NCI-H446 (cell line): ENCODE measurements around the gene ARHGAP15.
A peak's percentile ranks its signal among the peaks of the same experiment; 100 is the strongest.
"Not testable (repeated sequence)": the region's sequence is repeated elsewhere in the genome, so short reads cannot be mapped to it uniquely, and the experiment has no call there.

Experiments
- DNase-seq, 2 experiments: peaks; one replicate each; lab custom pipeline; 2025; lab: John Stamatoyannopoulos, UW

The ARHGAP15 gene

DNA sequence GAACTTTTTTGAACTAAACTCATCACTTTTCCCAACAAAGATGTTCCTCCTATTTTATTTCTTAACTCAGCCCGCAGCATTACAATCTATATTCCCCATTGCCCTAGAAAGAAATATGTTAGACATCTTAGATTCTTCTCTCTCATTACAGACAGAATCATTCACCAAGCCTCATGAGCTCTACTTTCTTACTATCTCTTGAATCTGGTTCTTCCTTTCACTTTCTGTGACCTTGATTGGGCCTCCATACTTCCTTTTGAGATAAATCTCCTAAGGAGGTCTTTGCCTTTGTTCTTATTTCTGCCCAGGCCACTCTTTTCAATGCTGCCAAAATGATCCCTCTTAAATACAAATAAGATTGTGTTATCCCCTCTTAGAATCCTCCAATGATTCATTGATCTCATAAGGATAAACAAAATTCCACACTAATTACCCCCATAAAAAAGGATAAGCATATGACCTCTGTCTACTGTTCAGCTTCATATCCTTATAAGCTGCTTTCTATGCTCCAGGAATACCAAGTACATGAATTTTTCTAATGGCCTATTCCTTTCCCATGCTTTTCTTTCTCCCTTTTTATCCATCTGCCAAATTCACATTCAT is 400.0 kb downstream of the ARHGAP15 start:
- DNase-seq: no peak

DNA sequence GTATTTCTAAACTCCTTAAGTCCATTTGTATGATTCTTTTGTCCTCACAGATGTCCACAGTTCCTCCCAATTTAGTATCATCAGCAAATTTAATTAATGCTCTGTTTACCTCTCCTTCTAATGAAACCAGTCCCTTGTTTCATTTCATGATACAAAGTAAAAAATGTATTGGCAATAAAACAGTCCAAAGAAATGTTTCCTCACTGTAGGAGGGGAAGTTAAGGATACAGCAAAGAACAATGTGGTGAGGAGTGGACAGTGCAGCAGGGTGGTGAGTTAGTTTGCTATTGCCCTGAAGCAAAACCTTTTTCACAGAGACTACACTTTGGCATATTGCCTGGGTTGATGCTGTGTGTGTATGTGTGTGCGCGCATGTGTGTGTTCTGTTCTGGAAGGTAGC is 401.5 kb downstream of the ARHGAP15 start:
- DNase-seq: peak in 1 of 2 experiments; percentile 21

DNA sequence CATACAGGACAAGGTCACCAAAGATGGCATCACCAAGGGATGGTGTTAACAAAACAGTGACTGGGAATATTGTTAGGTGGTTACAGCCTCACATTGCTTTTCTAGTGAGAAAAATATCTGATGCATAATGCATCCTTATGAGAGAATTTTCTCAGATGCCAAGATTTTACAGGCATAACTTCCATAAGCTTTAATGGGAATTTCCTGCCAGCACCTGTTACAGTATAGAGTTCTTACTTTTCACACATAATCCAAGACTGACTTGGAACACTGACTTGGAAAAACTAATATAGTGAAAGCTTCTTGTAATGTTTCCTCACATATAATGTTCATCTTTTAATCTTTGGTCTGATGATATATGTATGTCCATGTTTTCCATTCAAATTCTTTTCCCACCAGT is 402.8 kb downstream of the ARHGAP15 start:
- no peak for DNase-seq

DNA sequence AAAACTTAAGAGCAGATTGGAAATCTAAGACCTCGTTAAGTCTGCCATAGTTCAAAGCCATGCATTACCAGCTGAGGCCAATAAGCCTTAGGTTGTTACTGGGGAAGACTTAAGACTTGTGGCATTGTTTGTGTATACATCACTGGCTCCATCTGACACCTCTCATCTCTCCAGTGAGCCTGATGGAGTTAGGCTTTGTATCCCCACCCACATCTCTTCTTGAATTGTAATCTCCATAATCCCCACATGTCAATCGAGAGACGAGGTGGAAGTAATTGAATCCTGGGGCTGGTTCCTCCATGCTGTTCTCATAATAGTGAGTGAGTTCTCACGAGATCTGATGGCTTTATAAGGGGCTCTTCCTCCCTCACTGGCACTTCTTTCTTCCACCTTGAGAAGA is 404.6 kb downstream of the ARHGAP15 start:
- no peak for DNase-seq

DNA sequence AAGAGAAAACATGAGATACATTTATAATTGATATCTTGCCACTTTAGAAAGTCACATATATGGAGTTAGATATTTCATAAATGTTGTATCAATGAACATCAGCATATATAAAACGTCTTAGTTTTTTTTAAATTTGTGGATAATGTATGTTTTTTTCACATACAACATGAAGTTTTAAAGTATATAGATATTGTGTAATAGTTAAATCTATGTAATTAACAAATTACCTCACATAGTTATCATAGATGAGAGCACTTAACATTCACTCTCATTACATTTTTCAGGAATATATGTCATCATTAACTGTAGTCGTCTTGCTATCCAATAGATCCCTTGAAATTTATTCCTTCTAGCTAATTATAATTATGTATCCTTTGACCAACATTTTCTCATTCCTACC is 406.6 kb downstream of the ARHGAP15 start:
- no peak for DNase-seq

DNA sequence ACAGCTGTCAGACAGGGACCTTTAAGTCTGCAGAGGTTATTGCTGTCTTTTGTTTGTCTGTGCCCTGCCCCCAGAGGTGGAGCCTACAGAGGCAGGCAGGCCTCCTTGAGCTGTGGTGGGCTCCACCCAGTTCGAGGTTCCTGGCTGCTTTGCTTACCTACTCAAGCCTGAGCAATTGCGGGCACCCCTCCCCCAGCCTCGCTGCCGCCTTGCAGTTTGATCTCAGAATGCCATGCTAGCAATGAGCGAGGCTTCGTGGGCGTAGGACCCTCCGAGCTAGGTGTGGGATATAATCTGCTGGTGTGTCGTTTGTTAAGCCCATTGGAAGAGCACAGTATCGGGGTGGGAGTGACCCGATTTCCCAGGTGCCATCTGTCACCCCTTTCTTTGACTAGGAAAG is 412.7 kb downstream of the ARHGAP15 start:
- DNase-seq: not testable (repeated sequence)

DNA sequence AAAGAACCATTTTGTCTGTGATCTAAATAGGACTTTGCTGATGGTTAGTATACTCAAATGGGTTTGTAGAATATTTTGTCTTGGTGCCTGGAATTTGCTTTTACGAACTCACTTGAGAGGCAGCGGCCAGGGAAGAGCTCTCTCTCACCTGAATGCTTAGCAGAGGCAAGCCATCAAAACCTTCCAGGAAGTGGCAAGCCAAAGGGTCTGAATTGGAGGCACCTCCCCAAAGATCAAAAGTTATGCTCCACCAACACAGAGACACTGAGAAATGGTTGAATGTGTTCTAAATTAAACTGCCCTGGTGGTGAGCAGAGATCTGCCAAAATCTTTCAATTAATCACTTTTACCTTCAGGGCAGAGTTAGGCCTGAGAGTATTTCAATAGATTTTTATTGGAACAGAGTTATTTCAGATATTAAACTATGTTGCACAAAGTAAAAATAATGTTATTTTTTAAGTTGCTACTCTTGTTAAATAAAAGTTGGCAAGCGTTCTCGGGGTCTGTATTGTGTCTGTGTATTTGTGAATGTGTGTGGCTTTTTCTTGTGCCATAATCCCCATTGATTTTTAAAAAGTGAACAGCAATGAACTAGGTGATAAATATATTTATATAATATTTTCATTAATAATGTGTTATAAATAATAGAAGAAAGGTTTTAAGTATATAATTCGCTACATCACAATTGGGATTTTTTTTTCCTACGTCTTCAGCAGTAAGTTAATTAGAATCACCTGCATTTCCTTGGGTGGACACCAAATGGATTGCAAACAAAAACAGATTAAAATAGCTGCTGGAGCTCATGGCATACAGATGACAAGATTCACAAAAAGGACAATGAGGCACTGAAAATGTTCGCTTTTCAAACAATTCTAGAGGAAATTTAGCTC is 416.1 kb downstream of the ARHGAP15 start:
- DNase-seq: no peak

DNA sequence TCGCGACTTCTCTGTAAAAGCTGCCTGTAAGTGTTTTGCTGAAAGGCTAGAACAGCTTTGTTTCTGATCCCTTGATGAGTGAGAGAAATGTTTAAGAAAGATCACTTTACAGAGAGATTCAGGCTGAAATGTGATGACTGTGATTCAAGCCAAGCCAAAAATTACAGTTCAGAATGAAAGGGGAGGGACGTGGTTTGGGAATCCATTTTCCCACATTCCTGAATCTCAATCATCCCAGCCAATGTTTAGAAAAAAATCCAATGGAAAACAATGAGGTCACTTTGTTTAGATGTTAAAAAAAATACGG is 416.7 kb downstream of the ARHGAP15 start:
- peak in 1 of 2 experiments; percentile 24 for DNase-seq

DNA sequence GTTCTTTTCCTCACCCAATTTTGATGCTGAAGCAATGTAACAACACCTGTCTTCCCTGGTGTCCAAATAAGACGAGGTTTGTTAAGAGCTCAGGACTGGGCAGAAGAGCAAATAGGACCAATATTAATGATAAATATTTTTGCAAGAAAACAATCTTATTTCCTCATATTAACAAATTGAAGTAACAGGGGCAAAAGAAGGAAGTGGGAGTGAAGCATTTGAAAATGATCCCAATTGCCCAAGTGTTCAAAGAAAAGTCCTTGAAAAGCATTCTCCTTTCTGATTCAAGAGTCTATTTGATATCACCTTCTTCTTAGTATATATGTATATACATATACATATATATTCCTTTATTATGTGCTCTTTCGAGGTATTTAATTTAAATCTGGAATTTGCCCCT is 418.8 kb downstream of the ARHGAP15 start:
- no peak for DNase-seq

DNA sequence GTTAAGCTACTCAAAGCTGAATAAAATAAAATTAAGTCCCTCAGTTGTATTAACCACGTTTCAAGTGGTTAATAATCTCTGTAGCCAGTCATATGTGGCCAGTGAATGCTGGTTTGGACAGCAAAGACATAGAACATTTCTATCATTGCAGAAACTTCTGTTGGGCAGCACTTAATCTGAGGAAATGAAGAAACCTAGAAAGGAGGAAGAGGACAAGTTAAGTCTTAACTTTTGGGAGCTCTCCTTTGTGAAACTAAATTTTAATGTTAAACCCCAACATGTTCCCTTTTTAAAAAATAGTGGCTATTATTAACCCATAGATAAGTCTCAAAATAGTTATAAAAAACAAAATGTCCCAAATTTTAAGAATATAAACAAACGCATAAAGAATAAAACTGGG is 421.3 kb downstream of the ARHGAP15 start:
- no peak for DNase-seq

DNA sequence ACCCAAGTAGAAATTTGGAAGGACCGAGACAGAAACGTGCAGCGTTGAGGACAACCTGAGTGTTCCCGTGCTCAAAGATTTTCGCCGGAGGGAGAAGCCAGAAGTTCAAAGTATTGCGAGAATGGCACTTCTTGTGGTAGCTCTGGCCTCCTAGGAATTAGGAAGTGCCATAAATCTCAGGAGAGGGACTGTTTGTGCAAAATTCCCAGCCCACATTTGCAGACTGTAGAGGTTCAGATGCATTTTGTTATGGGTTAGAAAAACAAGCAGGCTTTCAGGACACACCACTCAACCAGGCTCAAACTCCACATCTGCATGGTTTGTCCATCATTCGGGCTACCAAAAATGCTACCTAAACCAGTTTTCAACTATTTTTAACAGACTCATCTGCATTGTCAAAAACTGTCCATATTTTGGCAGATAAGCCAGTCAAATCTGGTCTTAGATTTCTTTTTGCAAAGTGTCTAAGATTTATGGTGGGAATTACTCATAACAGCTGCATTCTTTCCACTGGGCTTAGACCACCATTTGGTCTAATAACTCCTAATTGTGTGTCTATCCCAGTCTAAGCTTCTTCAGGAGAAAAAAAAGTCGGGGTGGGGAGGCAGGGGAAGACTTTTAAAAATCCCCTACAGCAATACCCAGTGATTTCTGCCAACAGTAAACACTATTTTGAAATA is 422.9 kb downstream of the ARHGAP15 start:
- DNase-seq: no peak

DNA sequence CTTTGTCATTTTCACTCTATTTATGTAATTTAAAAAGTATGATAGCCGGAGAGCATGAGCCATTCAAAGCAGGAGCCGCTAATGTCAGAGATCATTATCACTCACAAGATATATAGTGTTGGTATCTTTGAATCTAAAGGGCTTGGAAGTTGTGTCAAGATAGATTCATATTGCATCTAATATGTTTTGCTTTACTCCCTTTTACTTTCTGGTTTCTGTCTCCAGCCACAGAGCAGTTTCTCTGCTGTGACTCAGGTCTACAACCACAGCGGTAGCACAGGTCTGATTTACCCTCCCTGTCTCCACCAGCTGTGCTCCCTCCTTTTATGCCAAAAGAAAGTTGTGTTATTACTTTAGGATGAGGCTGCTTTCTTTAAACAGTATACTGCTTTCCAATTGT is 424.0 kb downstream of the ARHGAP15 start:
- DNase-seq: no peak

DNA sequence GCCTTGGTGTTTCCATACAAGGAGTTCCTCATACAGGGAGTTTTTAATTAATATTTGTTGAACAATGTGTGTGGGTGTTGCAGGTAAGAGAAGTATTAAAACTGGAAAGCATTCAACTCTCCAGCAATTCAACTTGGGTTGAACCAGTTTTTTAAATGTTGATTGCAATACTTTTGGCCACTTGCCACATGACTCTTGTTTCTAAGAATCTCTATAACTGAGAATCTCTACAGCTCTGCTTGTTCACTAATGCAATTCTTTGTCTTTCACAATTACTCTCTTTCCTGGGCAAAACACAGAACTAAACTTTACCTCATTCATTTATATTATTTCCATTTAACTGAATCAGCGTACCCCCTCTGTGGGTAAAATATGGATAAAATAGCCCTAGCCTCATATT is 429.4 kb downstream of the ARHGAP15 start:
- peak in 1 of 2 experiments; percentile 10 for DNase-seq

DNA sequence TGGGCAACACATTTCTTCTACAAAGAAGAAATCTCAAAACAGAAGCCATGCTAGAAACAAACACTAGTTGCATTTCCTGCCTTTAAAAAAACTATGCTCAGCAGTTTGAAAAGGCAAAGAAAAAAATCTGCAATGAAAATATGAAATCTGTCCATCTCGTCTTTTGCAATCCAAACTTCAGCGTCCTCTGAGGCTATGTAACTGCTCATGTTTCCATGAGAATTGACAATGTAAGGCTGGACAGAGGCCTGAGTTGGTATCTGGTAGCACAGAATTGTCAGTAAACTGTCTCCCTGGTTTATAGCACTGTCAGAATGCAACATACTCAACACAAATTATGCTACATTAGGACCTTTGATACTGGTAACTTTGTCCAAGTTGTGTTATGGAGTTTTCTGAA is 429.9 kb downstream of the ARHGAP15 start:
- no peak for DNase-seq

DNA sequence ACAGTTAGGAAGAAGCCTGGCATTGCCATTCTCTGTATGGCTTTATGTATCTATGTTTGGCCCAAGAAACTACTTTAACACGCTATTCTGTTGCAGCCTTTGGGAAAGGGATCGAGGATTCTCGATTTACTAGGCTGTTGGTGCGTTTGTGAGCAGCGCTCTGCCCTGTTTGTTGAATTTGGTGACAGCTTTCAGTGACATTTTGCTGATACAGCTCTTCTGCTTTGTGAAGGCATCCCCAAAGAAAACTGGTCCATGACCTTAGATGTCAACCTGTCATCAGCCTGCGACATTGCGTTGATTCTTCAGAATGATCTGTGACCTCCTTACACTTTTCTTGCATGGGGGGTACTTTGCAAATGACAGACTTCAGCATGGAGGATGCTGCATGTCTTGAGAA is 431.5 kb downstream of the ARHGAP15 start:
- DNase-seq: no peak

DNA sequence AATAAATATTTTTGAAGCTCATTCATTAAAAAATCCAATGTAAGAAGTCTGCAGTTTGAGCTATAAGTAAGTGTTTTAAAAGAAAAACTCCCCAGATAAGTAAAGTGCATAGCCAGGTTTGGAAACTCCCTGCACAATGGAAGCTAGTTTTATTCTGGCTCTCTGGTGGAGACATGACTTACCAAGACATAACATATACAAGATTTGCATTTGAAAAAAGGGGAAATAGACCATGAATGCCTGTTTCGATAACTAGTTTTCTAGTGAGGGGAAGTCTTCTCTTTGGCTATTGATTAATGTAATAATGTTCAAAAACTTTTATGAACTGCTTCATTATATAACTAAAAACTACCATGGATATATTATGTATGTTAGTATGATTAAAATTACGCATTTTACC is 435.2 kb downstream of the ARHGAP15 start:
- no peak for DNase-seq

DNA sequence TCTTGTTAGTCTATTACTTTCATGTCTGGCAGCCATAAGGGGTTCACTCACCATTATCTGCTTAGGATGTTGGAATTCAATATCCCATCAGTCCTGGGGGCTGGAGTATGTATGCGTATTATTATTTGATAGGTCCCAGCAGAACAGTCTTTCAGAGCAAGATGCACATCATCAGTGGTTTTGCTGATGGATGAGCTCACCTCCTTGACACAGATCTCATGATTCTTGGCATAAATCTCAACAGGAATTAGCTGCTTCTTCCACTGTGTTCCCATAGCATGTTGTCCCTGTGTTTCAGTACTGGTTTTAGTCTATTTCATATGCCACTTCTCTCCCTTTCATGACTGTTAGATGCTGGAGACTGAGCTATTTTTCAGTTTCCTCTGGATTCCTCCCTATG is 442.5 kb downstream of the ARHGAP15 start:
- DNase-seq: no peak

DNA sequence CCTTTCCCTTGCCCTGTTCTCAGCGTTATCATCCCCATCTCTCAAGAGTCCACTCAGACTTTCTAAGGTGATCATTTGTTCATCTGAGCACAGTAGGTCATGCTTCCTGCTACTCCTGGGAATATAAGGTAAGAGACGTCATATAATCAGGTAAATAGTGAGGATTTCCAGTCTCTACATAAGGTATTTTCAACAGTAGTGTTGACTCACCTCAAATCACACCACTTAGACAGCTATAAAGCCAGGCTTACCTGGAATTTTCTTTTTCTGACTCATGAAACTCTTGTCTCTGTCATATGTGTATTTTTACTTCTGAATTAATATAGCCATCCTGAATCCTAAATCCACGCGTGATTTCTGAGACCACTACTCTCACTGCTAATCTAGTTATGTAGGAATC is 443.2 kb downstream of the ARHGAP15 start:
- no peak for DNase-seq

DNA sequence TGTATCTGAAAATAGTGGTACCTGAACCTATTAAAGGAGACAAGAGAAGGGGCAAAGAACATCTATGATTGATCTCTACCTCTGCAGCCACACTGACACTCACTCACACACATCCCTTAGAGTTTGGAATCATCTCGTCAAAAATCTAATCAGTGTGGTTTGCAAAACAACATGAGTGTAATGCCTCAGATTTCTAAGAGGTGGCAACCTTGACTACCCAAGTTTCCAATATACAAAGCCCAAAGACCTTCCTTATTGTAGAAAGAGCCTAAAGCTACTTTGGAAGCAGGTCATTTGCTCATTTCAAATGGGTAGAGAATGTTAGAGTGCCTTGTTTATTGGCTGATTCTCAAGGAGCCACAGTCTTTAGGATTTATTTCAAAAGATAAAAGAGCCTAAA is 444.9 kb downstream of the ARHGAP15 start:
- DNase-seq: no peak

DNA sequence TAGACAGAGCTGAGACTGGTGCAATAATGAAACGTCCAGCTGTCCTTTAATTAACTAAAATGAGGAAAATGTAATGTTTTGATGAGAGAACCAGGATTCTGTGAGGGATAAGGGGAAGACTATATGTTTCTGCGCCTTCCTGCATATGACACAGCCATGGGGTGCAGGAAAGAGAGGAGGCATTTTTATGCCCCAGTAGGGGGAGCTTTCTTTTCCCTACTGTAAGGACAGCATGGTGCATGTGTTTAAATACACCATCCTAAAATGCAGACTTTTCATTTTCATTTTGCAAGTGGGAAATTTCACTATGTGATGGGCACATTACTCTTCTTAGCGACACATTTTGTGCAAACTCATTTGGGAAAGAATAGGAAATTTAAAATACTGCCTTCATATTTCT is 446.1 kb downstream of the ARHGAP15 start:
- no peak for DNase-seq

DNA sequence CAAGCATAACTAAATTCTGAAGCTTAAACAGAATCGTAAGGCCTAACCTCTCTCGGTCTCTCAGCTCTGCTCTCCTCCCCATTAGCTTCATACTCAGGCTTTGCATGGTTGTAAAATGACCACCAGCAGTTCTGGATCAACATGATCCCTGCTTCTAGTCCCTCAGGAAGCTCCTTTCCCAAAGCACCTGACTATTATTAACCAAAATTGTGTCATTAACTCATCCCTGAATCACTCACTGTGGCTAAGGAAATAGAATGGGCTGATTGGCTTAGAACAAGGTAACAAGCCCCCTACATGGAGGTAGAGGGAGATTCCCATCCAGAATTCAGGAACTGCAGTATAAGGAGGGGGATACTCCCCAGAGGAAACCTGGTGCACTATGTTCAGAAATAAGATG is 448.3 kb downstream of the ARHGAP15 start:
- DNase-seq: no peak

DNA sequence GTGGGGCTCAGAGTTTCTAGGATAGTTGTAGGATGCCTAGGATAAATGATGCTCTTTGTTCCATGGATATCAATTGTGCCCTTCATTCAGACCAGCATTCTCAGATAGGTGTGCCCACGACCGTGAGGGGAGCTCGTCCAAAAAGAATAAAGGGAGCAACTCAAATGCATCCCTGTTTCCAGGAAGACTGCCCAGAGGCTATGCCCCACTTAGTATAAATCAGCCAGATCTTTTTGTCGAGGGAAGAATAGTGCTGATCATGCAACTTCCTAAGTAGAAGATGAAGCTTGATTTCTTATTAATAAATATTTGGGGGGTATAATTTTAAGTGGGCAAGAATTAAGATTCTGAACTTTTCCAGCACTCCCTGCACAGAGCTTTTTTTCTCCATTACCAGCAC is 450.2 kb downstream of the ARHGAP15 start:
- DNase-seq: no peak

DNA sequence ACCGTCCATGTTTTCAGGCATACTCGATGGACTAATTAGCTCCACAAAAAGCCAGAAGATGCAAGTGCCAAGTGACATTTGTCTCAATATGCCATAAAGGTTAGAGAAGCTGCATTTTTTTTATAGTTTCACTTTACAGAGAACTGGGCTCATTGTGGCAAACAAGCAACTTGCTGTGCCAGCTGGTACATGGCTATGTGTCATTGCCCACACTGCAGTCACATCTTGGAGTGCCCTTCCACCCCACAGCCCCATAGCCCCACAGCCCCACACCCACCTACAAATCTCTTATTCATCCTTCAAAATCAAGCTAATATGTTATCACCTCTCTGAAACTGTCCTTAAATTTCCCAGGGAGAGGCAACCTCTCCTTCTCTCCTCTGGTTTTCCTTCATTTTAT is 451.9 kb downstream of the ARHGAP15 start:
- DNase-seq: no peak
